Measurements from ENCODE around the gene P2RY10. TPM values are rescaled to one million over a fixed set of nuclear protein-coding genes. Genes with fewer than 3 reads are reported as not detected.
A peak's percentile ranks its signal among the peaks of the same experiment; 100 is the strongest.

Gene P2RY10
- total RNA-seq, 3 donors from 2014 or later (not counting 1 experiment from before 2014, with no cell fraction given) = 17.4 to 21.5 (median 19.7) TPM

DNA sequence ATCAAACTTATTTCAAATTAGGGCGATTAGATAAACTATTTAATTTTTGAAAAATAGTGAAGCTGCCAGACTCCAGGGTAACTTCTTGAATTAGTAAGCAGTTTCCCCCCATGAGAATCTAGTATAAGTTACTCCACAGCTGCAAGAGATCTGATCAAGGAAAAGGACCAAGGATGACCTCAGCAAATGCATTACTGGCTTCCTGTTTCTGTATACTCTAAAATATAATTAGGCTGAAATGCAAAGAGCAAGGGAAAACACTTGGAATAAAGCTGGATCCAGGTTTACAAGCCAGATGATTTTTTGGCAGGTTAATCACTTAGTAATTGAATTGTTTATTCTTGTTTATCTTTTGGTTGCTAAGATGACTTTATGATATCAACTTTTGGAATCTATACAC is 13.4 kb upstream of the P2RY10 start:
- H3K9me3 ChIP-seq (ENCODE audit: control insufficient read depth, insufficient read depth, low read length) = no peaks in the 10 kb centered on the region
- no peaks in the 10 kb centered on the region for H3K9me3 Mint-ChIP-seq
- TF ChIP-seq CTCF (IDR thresholded peaks at IDR 0.05) = no peak
- no peak overlapping the region for H3K4me3 Mint-ChIP-seq
- no peaks in the 10 kb centered on the region for H3K4me1 Mint-ChIP-seq
- H3K4me1 ChIP-seq (ENCODE audit: control insufficient read depth, insufficient read depth, low read length) = no peaks in the 10 kb centered on the region
- H3K27ac Mint-ChIP-seq = no peak overlapping the region
- H3K27me3 Mint-ChIP-seq (ENCODE audit: low read depth in 2 of 2) = peaks cover 0 to 7% of the 10 kb centered on the region in 2 donors
- no peak overlapping the region for H3K4me3 ChIP-seq (ENCODE audit: low read length)
- intact Hi-C loops (cut with micrococcal nuclease) = no loop called here
- no peak for DNase-seq
- H3K36me3 ChIP-seq (ENCODE audit: control insufficient read depth, insufficient read depth, low read length) = no peaks in the 10 kb centered on the region
- no peak overlapping the region for H3K27ac ChIP-seq (ENCODE audit: low read length)
- no peaks in the 10 kb centered on the region for H3K27me3 ChIP-seq (ENCODE audit: control insufficient read depth, insufficient read depth, low read length)
- H3K36me3 Mint-ChIP-seq = no peaks in the 10 kb centered on the region
- ATAC-seq = no peak
- WGBS (ENCODE audit: insufficient coverage) = no CpG with 5 or more reads among the region's 1 CpG

- H3K27ac Mint-ChIP-seq = no peak overlapping the region
- intact Hi-C loops (cut with micrococcal nuclease) = no loop called here
- Histone ChIP-seq H3K27me3 (ENCODE audit: control insufficient read depth, insufficient read depth, low read length) (no peaks in the 10 kb centered on the region), H3K9me3 (ENCODE audit: control insufficient read depth, insufficient read depth, low read length) (no peaks in the 10 kb centered on the region), H3K27ac (ENCODE audit: low read length) (no peak overlapping the region), H3K36me3 (ENCODE audit: control insufficient read depth, insufficient read depth, low read length) (no peaks in the 10 kb centered on the region), H3K4me1 (ENCODE audit: control insufficient read depth, insufficient read depth, low read length) (no peaks in the 10 kb centered on the region), H3K4me3 (ENCODE audit: low read length) (no peak overlapping the region)
- no peaks in the 10 kb centered on the region for H3K4me1 Mint-ChIP-seq
- no peak for ATAC-seq
- no peak for TF ChIP-seq CTCF (IDR thresholded peaks at IDR 0.05)
- no peaks in the 10 kb centered on the region for H3K27me3 Mint-ChIP-seq (ENCODE audit: low read depth in 2 of 2)
- 98% methylated on average over 7 of the region's 7 CpGs for WGBS (ENCODE audit: insufficient coverage)
- H3K36me3 Mint-ChIP-seq = no peaks in the 10 kb centered on the region
- no peak overlapping the region for H3K4me3 Mint-ChIP-seq
- no peaks in the 10 kb centered on the region for H3K9me3 Mint-ChIP-seq
- no peak for DNase-seq
Measured at GRCh38 chrX:78934866-78935265, 10.3 kb upstream of the P2RY10 start.

DNA sequence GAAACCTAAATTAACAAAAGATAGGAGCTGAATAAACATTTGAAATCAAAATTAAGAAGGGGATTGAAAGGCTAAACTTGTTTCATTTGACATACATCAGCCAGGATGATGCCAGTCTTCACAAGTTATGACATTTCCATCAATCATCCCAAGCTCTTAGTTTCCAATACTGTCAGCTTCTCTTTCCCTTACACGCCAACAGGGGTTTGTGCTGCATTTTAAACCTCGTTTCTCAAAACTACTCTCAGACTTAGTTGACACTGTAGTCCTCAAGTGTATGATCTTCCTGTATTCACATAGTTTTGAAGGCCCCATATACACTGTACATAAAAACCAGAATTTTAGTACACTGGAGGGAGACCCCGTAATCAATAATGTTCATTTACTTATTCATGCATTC is 840 bp upstream of the P2RY10 start:
- Mint-ChIP-seq H3K4me1 (peaks cover 36 to 42% of the 10 kb centered on the region in 2 donors), H3K27ac (peak overlapping the region; percentile 90 to 93), H3K27me3 (ENCODE audit: low read depth in 2 of 2) (peaks cover 4 to 18% of the 10 kb centered on the region in 2 donors), H3K9me3 (no peaks in the 10 kb centered on the region), H3K36me3 (no peaks in the 10 kb centered on the region), H3K4me3 (peak overlapping the region; percentile 88)
- Histone ChIP-seq H3K4me1 (ENCODE audit: control insufficient read depth, insufficient read depth, low read length) (peaks cover 4% of the 10 kb centered on the region), H3K27ac (ENCODE audit: low read length) (peak overlapping the region; percentile 80), H3K9me3 (ENCODE audit: control insufficient read depth, insufficient read depth, low read length) (no peaks in the 10 kb centered on the region), H3K36me3 (ENCODE audit: control insufficient read depth, insufficient read depth, low read length) (no peaks in the 10 kb centered on the region), H3K27me3 (ENCODE audit: control insufficient read depth, insufficient read depth, low read length) (no peaks in the 10 kb centered on the region), H3K4me3 (ENCODE audit: low read length) (no peak overlapping the region)
- ATAC-seq = no peak
- intact Hi-C loops (cut with micrococcal nuclease) = loop anchor here (10.0 kb wide), 2 partner anchors 200 to 290 kb away; partner anchors contain the start of genes GPR174 and RTL3
- 90% methylated on average over 2 of the region's 3 CpGs for WGBS (ENCODE audit: insufficient coverage)
- TF ChIP-seq CTCF (IDR thresholded peaks at IDR 0.05) = no peak
- DNase-seq = peak in 1 of 2 donors; percentile 18

All from natural killer cell (primary cell).